Suppressor macrophage treated with lipopolysaccharide for 1 hour (primary cell): ENCODE data around the gene ZNF574.

Source experiments
- DNase-seq, 3 donors: peaks; one replicate each; pipeline ENCODE4 v3.0.0-alpha.2; 2020 to 2022

ZNF574 gene

GRCh38 chr19:42108527-42109389, 32.8 kb downstream of the ZNF574 start:
- peak; percentile 92 to 94 (median 93) for DNase-seq

- peak; percentile 26 to 59 (median 49) for DNase-seq
These were observed 33.9 kb downstream of the ZNF574 start for GRCh38 chr19:42109896-42110295.

GRCh38 chr19:42110658-42111057, 34.7 kb downstream of the ZNF574 start:
- DNase-seq: no peak

GRCh38 chr19:42111384-42111783, 35.4 kb downstream of the ZNF574 start:
- no peak for DNase-seq

- DNase-seq: no peak
These were observed 35.8 kb downstream of the ZNF574 start for GRCh38 chr19:42111811-42112210.

- DNase-seq: peak in 2 of 3 donors; percentile 52 to 58
These were observed 37.8 kb downstream of the ZNF574 start for GRCh38 chr19:42113641-42114348.

GRCh38 chr19:42114412-42114811, 38.4 kb downstream of the ZNF574 start:
- no peak for DNase-seq

GRCh38 chr19:42115219-42115618, 39.3 kb downstream of the ZNF574 start:
- peak in 1 of 3 donors; percentile 38 for DNase-seq

GRCh38 chr19:42115705-42116104, 39.7 kb downstream of the ZNF574 start:
- no peak for DNase-seq

- no peak for DNase-seq
These were observed 40.5 kb downstream of the ZNF574 start for GRCh38 chr19:42116308-42117075.

GRCh38 chr19:42117076-42117475, 41.1 kb downstream of the ZNF574 start:
- DNase-seq: no peak

- DNase-seq: no peak
These were observed 44.5 kb downstream of the ZNF574 start for GRCh38 chr19:42120276-42120980.

GRCh38 chr19:42121036-42121621, 45.2 kb downstream of the ZNF574 start:
- peak in 1 of 3 donors; percentile 41 for DNase-seq

GRCh38 chr19:42121656-42122069, 45.7 kb downstream of the ZNF574 start:
- DNase-seq: peak; percentile 97 to 98 (median 98)

GRCh38 chr19:42122691-42123607, 47.0 kb downstream of the ZNF574 start:
- no peak for DNase-seq

GRCh38 chr19:42123765-42124164, 47.8 kb downstream of the ZNF574 start:
- no peak for DNase-seq

- no peak for DNase-seq
These were observed 48.5 kb downstream of the ZNF574 start for GRCh38 chr19:42124386-42124901.

GRCh38 chr19:42125536-42125935, 49.6 kb downstream of the ZNF574 start:
- no peak for DNase-seq

- peak; percentile 46 to 61 (median 60) for DNase-seq
These were observed 50.6 kb downstream of the ZNF574 start for GRCh38 chr19:42126574-42126973.

- peak; percentile 86 to 89 (median 88) for DNase-seq
These were observed 53.7 kb downstream of the ZNF574 start for GRCh38 chr19:42129399-42130253.
